COR-L47 (cell line): ENCODE measurements around the gene HEATR9.

ENCODE experiments used
- DNase-seq: peaks from one replicate; lab custom pipeline; 2025; lab: John Stamatoyannopoulos, UW

HEATR9 gene

GRCh38 chr17:35893751-35894150 lies 25.1 kb upstream of the HEATR9 start:
- no peak for DNase-seq

GRCh38 chr17:35892091-35893035 lies 23.7 kb upstream of the HEATR9 start:
- DNase-seq: no peak

GRCh38 chr17:35891269-35891668 lies 22.6 kb upstream of the HEATR9 start:
- no peak for DNase-seq

GRCh38 chr17:35890774-35891155 lies 22.1 kb upstream of the HEATR9 start:
- peak; percentile 66 for DNase-seq

- DNase-seq: peak; percentile 48
Measured at GRCh38 chr17:35889818-35890773, 21.4 kb upstream of the HEATR9 start.

GRCh38 chr17:35889241-35889640 lies 20.6 kb upstream of the HEATR9 start:
- DNase-seq: no peak

- no peak for DNase-seq
Measured at GRCh38 chr17:35879773-35880654, 11.3 kb upstream of the HEATR9 start, which contains the start of gene CCL5. Gene CCL5 (minus strand): TSS chr17:35880360.

GRCh38 chr17:35878361-35878760 lies 9.7 kb upstream of the HEATR9 start:
- DNase-seq: no peak

GRCh38 chr17:35877345-35878029 lies 8.8 kb upstream of the HEATR9 start:
- no peak for DNase-seq

GRCh38 chr17:35876534-35876933 lies 7.8 kb upstream of the HEATR9 start:
- no peak for DNase-seq

- DNase-seq: no peak
Measured at GRCh38 chr17:35875800-35876139, 7.1 kb upstream of the HEATR9 start.

GRCh38 chr17:35875072-35875799 lies 6.5 kb upstream of the HEATR9 start:
- DNase-seq: no peak

GRCh38 chr17:35872196-35872980 lies 3.7 kb upstream of the HEATR9 start:
- DNase-seq: no peak

GRCh38 chr17:35870906-35871819 lies 2.5 kb upstream of the HEATR9 start:
- DNase-seq: no peak

- no peak for DNase-seq
Measured at GRCh38 chr17:35867574-35867973, 1.1 kb downstream of the HEATR9 start.

GRCh38 chr17:35866341-35866950 lies 2.2 kb downstream of the HEATR9 start:
- no peak for DNase-seq

- DNase-seq: no peak
Measured at GRCh38 chr17:35865412-35866340, 3.0 kb downstream of the HEATR9 start.
